GM12864 (cell line): ENCODE results near the gene BMP3.
"Not testable (repeated sequence)": the region's sequence is repeated elsewhere in the genome, so short reads cannot be mapped to it uniquely, and the experiment has no call there.

Experiments used
- DNase-seq: peaks from one replicate; pipeline ENCODE4 v3.0.0-alpha.2; 2011; ENCODE audit warnings: low read depth
- H3K4me3 ChIP-seq: 2 replicates; pipeline ENCODE4 v1.5.1; 2011; ENCODE audit warnings: mild to moderate bottlenecking, low read depth, low read length, control low read depth
- CTCF ChIP-seq: IDR thresholded peaks from 2 replicates; pipeline ENCODE4 v1.5.1; 2011; ENCODE audit warnings: low read depth, mild to moderate bottlenecking, moderate library complexity, low read length, control low read depth, inconsistent platforms; ENCODE audit errors: missing control alignments

BMP3 gene

GRCh38 chr4:81007417-81007816, 23.1 kb upstream of the BMP3 start:
- TF ChIP-seq CTCF, result no peak
- DNase-seq, result no peak
- no peak overlapping the region for H3K4me3 ChIP-seq

GRCh38 chr4:81016566-81016965, 13.9 kb upstream of the BMP3 start:
- H3K4me3 ChIP-seq, DNase-seq: not testable (repeated sequence)

- TF ChIP-seq CTCF, result no peak
- H3K4me3 ChIP-seq, result no peak overlapping the region
- DNase-seq, result no peak
Observed at GRCh38 chr4:81019006-81019405, 11.5 kb upstream of the BMP3 start.

- H3K4me3 ChIP-seq, result no peak overlapping the region
Observed at GRCh38 chr4:81021142-81021944, 9.2 kb upstream of the BMP3 start.

GRCh38 chr4:81021981-81022380, 8.5 kb upstream of the BMP3 start:
- DNase-seq, result no peak
- no peak for TF ChIP-seq CTCF
- no peak overlapping the region for H3K4me3 ChIP-seq

More at GRCh38 chr4:81021142-81021944, 9.2 kb upstream of the BMP3 start:
- no peak for TF ChIP-seq CTCF
- DNase-seq, result no peak

GRCh38 chr4:81023484-81023883, 7.0 kb upstream of the BMP3 start:
- DNase-seq, result no peak

More at GRCh38 chr4:81023484-81023883, 7.0 kb upstream of the BMP3 start:
- no peak overlapping the region for H3K4me3 ChIP-seq
- no peak for TF ChIP-seq CTCF
